HUES64 (cell line): Measurements from ENCODE around the gene SLC35G2.
A peak's percentile ranks its signal among the peaks of the same experiment; 100 is the strongest.
"Not testable (repeated sequence)": the region's sequence is repeated elsewhere in the genome, so short reads cannot be mapped to it uniquely, and the experiment has no call there.

Experiments
- H3K27ac ChIP-seq: 2 replicates; pipeline ENCODE4 v1.7.0; 2013; ENCODE audit warnings: low read depth, low read length, inconsistent platforms
- H3K27me3 ChIP-seq: 2 replicates; pipeline ENCODE4 v1.6.1; 2013; ENCODE audit warnings: mild to moderate bottlenecking, low read length; ENCODE audit not compliant: insufficient read depth
- H3K36me3 ChIP-seq: 2 replicates; pipeline ENCODE4 v1.6.1; 2013; ENCODE audit warnings: mild to moderate bottlenecking, low read length; ENCODE audit not compliant: insufficient read depth
- H3K4me1 ChIP-seq: 2 replicates; pipeline ENCODE4 v1.6.1; 2013; ENCODE audit warnings: mild to moderate bottlenecking, low read length, moderate library complexity; ENCODE audit not compliant: insufficient read depth
- H3K4me3 ChIP-seq: 2 replicates; pipeline ENCODE4 v1.5.1; 2013; ENCODE audit warnings: mild to moderate bottlenecking, low read length, moderate library complexity
- H3K9ac ChIP-seq: 2 replicates; pipeline ENCODE4 v1.6.1; 2013; ENCODE audit warnings: mild to moderate bottlenecking, low read depth, low read length
- H3K9me3 ChIP-seq: 2 replicates; pipeline ENCODE4 v1.6.1; 2013; ENCODE audit warnings: low read depth, low read length; ENCODE audit not compliant: insufficient read depth
- WGBS: fragments of 150-250, 120-280 bp; methylation state at CpG from one replicate; pipeline ENCODE4 v1.1.7; 2013; ENCODE audit warnings: missing lambda C conversion rate; 5-methylcytosine and 5-hydroxymethylcytosine counted together

Gene SLC35G2

GRCh38 chr3:136858381-136858780 lies 39.5 kb downstream of the SLC35G2 start:
- Histone ChIP-seq H3K9me3 (no peaks in the 10 kb centered on the region), H3K27me3 (no peaks in the 10 kb centered on the region), H3K4me3 (no peak overlapping the region), H3K36me3 (peaks cover 12% of the 10 kb centered on the region), H3K27ac (no peak overlapping the region), H3K4me1 (peaks cover 21% of the 10 kb centered on the region), H3K9ac (no peak overlapping the region)

GRCh38 chr3:136860541-136860940 lies 41.6 kb downstream of the SLC35G2 start:
- Histone ChIP-seq H3K9ac (no peak overlapping the region), H3K27me3 (no peaks in the 10 kb centered on the region), H3K4me1 (peaks cover 23% of the 10 kb centered on the region), H3K27ac (peak overlapping the region; percentile 8; the same call in 1 of the 2 replicates), H3K4me3 (peak overlapping the region; percentile 93), H3K36me3 (peaks cover under 1% of the 10 kb centered on the region; the same call in 1 of the 2 replicates), H3K9me3 (no peaks in the 10 kb centered on the region)
- WGBS: 6% methylated on average over 4 of the region's 4 CpGs

GRCh38 chr3:136861890-136862616 lies 43.1 kb downstream of the SLC35G2 start, which contains the start of gene NCK1:
NCK1 (plus strand) TSS chr3:136862208; CDS start chr3:136928002, 65,794 bp downstream.
- WGBS: under 1% methylated on average over 67 of the region's 67 CpGs
- Histone ChIP-seq H3K4me3 (peak within 1 kb of the TSS; percentile 93), H3K27me3 (no peaks in the 10 kb centered on the region), H3K9me3 (no peaks in the 10 kb centered on the region), H3K27ac (peak within 1 kb of the TSS; percentile 90), H3K4me1 (peaks cover 23% of the 10 kb centered on the region), H3K36me3 (no peaks in the 10 kb centered on the region), H3K9ac (peak within 1 kb of the TSS; percentile 84)

- H3K27ac ChIP-seq: peak overlapping the region; percentile 90
- 2% methylated on average over 31 of the region's 39 CpGs for WGBS
- no peaks in the 10 kb centered on the region for H3K9me3 ChIP-seq
- peaks cover 23% of the 10 kb centered on the region for H3K4me1 ChIP-seq
- H3K9ac ChIP-seq: peak overlapping the region; percentile 84
- no peaks in the 10 kb centered on the region for H3K36me3 ChIP-seq
- H3K4me3 ChIP-seq: peak overlapping the region; percentile 93
- no peaks in the 10 kb centered on the region for H3K27me3 ChIP-seq
Measured at GRCh38 chr3:136862617-136863322, 43.8 kb downstream of the SLC35G2 start.

- H3K9ac ChIP-seq: no peak overlapping the region
- no peak overlapping the region for H3K27ac ChIP-seq
- WGBS: 95% methylated on average over 9 of the region's 9 CpGs
- no peaks in the 10 kb centered on the region for H3K27me3 ChIP-seq
- no peak overlapping the region for H3K4me3 ChIP-seq
- peaks cover 1% of the 10 kb centered on the region; the same call in 1 of the 2 replicates for H3K36me3 ChIP-seq
- H3K9me3 ChIP-seq: no peaks in the 10 kb centered on the region
- peaks cover 4% of the 10 kb centered on the region; the same call in 1 of the 2 replicates for H3K4me1 ChIP-seq
Measured at GRCh38 chr3:136869282-136869681, 50.4 kb downstream of the SLC35G2 start.

GRCh38 chr3:136872258-136872657 lies 53.3 kb downstream of the SLC35G2 start:
- H3K4me1 ChIP-seq, H3K9ac ChIP-seq, H3K36me3 ChIP-seq, H3K27ac ChIP-seq, H3K4me3 ChIP-seq, H3K9me3 ChIP-seq, H3K27me3 ChIP-seq: not testable (repeated sequence)
- 91% methylated on average over 3 of the region's 3 CpGs for WGBS

- H3K4me3 ChIP-seq, H3K4me1 ChIP-seq, H3K9ac ChIP-seq, H3K27me3 ChIP-seq, H3K36me3 ChIP-seq, H3K27ac ChIP-seq, H3K9me3 ChIP-seq: not testable (repeated sequence)
- 94% methylated on average over 2 of the region's 2 CpGs for WGBS
Measured at GRCh38 chr3:136879510-136879909, 60.6 kb downstream of the SLC35G2 start.

GRCh38 chr3:136882571-136882970 lies 63.6 kb downstream of the SLC35G2 start:
- Histone ChIP-seq H3K27me3 (no peaks in the 10 kb centered on the region), H3K9ac (no peak overlapping the region), H3K4me1 (no peaks in the 10 kb centered on the region), H3K9me3 (peaks cover 5% of the 10 kb centered on the region; the same call in 1 of the 2 replicates), H3K4me3 (no peak overlapping the region), H3K36me3 (no peaks in the 10 kb centered on the region), H3K27ac (no peak overlapping the region)
- 100% methylated on average over 1 of the region's 1 CpG for WGBS

- peaks cover 2% of the 10 kb centered on the region; the same call in 1 of the 2 replicates for H3K9me3 ChIP-seq
- WGBS: 96% methylated on average over 9 of the region's 9 CpGs
- H3K9ac ChIP-seq: no peak overlapping the region
- no peak overlapping the region for H3K4me3 ChIP-seq
- no peaks in the 10 kb centered on the region for H3K4me1 ChIP-seq
- H3K27me3 ChIP-seq: no peaks in the 10 kb centered on the region
- no peak overlapping the region for H3K27ac ChIP-seq
- no peaks in the 10 kb centered on the region for H3K36me3 ChIP-seq
Measured at GRCh38 chr3:136883967-136884720, 65.2 kb downstream of the SLC35G2 start.

GRCh38 chr3:136885357-136886213 lies 66.7 kb downstream of the SLC35G2 start:
- H3K4me3 ChIP-seq: no peak overlapping the region
- no peaks in the 10 kb centered on the region; the same call in 1 of the 2 replicates for H3K36me3 ChIP-seq
- H3K4me1 ChIP-seq: no peaks in the 10 kb centered on the region
- H3K9me3 ChIP-seq: 0 out of 2 replicates have a peak, but pooled peaks cover 2% of the 10 kb centered on the region
- no peak overlapping the region for H3K27ac ChIP-seq
- no peaks in the 10 kb centered on the region for H3K27me3 ChIP-seq
- WGBS: 94% methylated on average over 4 of the region's 5 CpGs
- H3K9ac ChIP-seq: no peak overlapping the region
